Progenitor cell of endocrine pancreas (in vitro differentiated cells): ENCODE results near the gene GRAMD2A. TPM values are rescaled to one million over a fixed set of nuclear protein-coding genes. Genes with fewer than 3 reads are reported as not detected.

ENCODE experiments used
- DNase-seq: peaks from one replicate; pipeline ENCODE4 v3.0.0; 2021; ENCODE audit warnings: low spot score; ENCODE audit not compliant: unreplicated experiment
- H3K27ac Mint-ChIP-seq: 2 replicates; pipeline ENCODE4 v1.8.0; 2021; ENCODE audit warnings: mild to moderate bottlenecking, moderate library complexity, mixed read lengths
- H3K27me3 Mint-ChIP-seq: 2 replicates; pipeline ENCODE4 v1.8.0; 2021; ENCODE audit warnings: mixed read lengths
- H3K36me3 Mint-ChIP-seq: 2 replicates; pipeline ENCODE4 v1.8.0; 2022; ENCODE audit warnings: mixed read lengths; ENCODE audit not compliant: insufficient read depth
- H3K4me1 Mint-ChIP-seq: 2 replicates; pipeline ENCODE4 v1.8.0; 2021; ENCODE audit warnings: low read depth, mixed read lengths
- H3K4me3 Mint-ChIP-seq: 2 replicates; pipeline ENCODE4 v1.8.0; 2021; ENCODE audit warnings: low read depth, mild to moderate bottlenecking, moderate library complexity, mixed read lengths
- H3K9me3 Mint-ChIP-seq: 2 replicates; pipeline ENCODE4 v1.8.0; 2021; ENCODE audit warnings: low read depth, mixed read lengths
- CTCF ChIP-seq: fragments of 200-600 bp; sonication (generic); IDR thresholded peaks from one replicate; pipeline ENCODE4 v1.5.0; 2021; ENCODE audit warnings: antibody characterized with exemption, mild to moderate bottlenecking; ENCODE audit not compliant: unreplicated experiment
- total RNA-seq: library from RNA; stranded (reverse); gene quantifications from 2 replicates; pipeline ENCODE4 v1.2.1, GENCODE V29; 2021

Gene GRAMD2A
- total RNA-seq, 1 donor from 2014 or later: 4.0 TPM

- DNase-seq: no peak
- Mint-ChIP-seq H3K4me1 (no peaks in the 10 kb centered on the region), H3K27ac (no peak overlapping the region), H3K27me3 (no peaks in the 10 kb centered on the region), H3K4me3 (no peak overlapping the region), H3K9me3 (no peaks in the 10 kb centered on the region), H3K36me3 (peaks cover 48% of the 10 kb centered on the region)
- no peak for TF ChIP-seq CTCF
These were observed 5.9 kb upstream of the GRAMD2A start for GRCh38 chr15:72203507-72203837.

DNA sequence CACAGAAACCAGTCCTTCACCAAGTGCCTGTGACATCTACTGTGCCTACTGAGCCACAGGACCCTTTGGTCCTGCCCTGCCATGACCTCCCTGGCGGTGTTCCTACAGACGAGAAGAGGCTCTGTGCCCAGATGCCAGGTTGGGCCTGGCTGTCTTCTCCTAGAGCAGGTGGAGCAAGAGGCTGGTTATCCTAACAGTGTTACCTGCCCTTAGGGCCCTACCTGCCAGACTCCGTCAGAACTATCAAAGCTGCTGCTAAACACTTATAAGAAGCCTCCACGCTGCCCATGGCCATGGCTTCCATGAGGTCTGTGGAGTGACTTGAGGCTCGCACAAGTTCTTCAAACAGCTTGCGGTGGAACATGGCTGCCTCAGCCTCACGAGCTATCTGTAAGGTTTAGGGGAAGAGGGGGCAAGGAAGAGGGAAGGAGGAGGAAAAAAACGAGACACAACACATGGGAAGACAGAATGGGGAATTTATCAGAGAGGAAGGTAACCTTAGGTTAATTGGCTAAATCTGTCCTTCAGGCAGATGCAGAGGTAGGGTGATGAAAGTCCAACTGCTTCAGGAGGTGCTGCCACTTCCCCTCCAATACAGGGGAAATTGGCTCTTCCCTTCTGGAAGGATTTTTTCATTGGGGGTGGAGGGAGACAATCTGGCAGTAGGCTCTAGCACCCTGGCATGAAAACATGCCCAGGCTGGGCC, 5.4 kb upstream of the GRAMD2A start:
- peaks cover 2% of the 10 kb centered on the region for H3K27me3 Mint-ChIP-seq
- TF ChIP-seq CTCF: no peak
- no peak overlapping the region for H3K27ac Mint-ChIP-seq
- H3K4me3 Mint-ChIP-seq: no peak overlapping the region
- H3K9me3 Mint-ChIP-seq: no peaks in the 10 kb centered on the region
- no peak for DNase-seq
- H3K36me3 Mint-ChIP-seq: peaks cover 46% of the 10 kb centered on the region
- no peaks in the 10 kb centered on the region for H3K4me1 Mint-ChIP-seq

- peaks cover 5% of the 10 kb centered on the region for H3K27me3 Mint-ChIP-seq
- H3K4me3 Mint-ChIP-seq: no peak overlapping the region
- H3K4me1 Mint-ChIP-seq: no peaks in the 10 kb centered on the region
- peak overlapping the region; percentile 45 for H3K27ac Mint-ChIP-seq
- TF ChIP-seq CTCF: no peak
- DNase-seq: no peak
- H3K36me3 Mint-ChIP-seq: peaks cover 45% of the 10 kb centered on the region
- H3K9me3 Mint-ChIP-seq: no peaks in the 10 kb centered on the region
These were observed 4.7 kb upstream of the GRAMD2A start for GRCh38 chr15:72202302-72202701.

GRCh38 chr15:72201391-72201921, 3.9 kb upstream of the GRAMD2A start:
- DNase-seq: no peak
- TF ChIP-seq CTCF: no peak
- no peaks in the 10 kb centered on the region for H3K9me3 Mint-ChIP-seq
- H3K27me3 Mint-ChIP-seq: peaks cover 13% of the 10 kb centered on the region
- H3K4me1 Mint-ChIP-seq: peaks cover 1% of the 10 kb centered on the region
- peaks cover 38% of the 10 kb centered on the region for H3K36me3 Mint-ChIP-seq
- no peak overlapping the region for H3K4me3 Mint-ChIP-seq
- no peak overlapping the region for H3K27ac Mint-ChIP-seq

DNA sequence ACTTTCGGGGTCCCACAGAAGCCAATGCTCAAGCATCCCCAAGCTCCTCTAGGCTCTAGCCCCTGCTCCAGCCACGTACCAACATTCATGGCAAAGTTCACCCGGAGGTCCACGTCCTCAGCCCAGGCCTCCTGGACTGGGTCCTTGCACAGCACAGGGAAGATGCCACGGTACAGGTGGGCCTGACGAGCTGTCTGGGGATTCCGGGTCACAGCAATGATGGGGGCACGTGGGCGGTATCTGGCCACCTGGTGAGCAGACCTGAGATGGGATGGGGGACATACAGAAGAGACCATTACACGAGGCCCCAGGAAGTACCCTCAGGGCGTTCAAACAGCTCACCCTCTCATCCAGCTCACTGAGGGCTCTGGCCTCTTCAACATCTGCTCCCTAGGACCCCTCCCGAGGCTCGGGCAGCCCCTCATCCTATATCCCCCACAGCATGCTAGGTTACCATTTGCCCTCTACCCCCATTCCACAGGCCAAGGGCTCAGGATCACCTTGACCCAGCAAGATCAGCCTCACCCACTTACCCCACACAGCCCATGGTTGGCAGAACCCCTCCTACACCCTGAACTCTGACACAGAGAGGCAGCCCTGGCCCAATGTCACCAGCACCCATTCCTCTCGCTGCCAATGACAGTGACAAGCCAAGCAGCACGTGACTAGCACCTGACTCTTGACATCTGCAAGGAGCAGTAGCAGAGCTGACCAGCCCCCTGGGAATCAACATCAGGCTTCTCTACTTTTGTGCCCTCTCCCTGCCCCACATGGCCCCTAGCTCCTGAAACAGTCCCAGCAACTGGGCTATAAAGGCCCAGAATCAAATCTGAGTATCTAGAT, 3.0 kb upstream of the GRAMD2A start:
- Mint-ChIP-seq H3K4me1 (peaks cover 1% of the 10 kb centered on the region), H3K27me3 (peaks cover 21% of the 10 kb centered on the region), H3K4me3 (no peak overlapping the region), H3K27ac (no peak overlapping the region), H3K9me3 (no peaks in the 10 kb centered on the region), H3K36me3 (peaks cover 34% of the 10 kb centered on the region)
- DNase-seq: no peak
- no peak for TF ChIP-seq CTCF
